HEK293T (cell line): ENCODE results near the gene KCTD18.

ENCODE experiments used
- ARNT ChIP-seq: fragments of 450-650 bp; IDR thresholded peaks from 2 replicates; pipeline ENCODE4 v1.6.1; 2017; ENCODE audit warnings: mild to moderate bottlenecking
- BHLHE40 ChIP-seq: fragments of 450-650 bp; IDR thresholded peaks from 2 replicates; pipeline ENCODE4 v1.6.1; 2016; ENCODE audit warnings: mild to moderate bottlenecking, moderate library complexity, borderline replicate concordance
- ELF4 ChIP-seq: fragments of 450-650 bp; IDR thresholded peaks from 2 replicates; pipeline ENCODE4 v1.6.1; 2017; ENCODE audit warnings: antibody characterized with exemption
- FOXM1 ChIP-seq: fragments of 450-650 bp; IDR thresholded peaks from 2 replicates; pipeline ENCODE4 v1.6.1; 2017; ENCODE audit warnings: mild to moderate bottlenecking, borderline replicate concordance
- L3MBTL2 ChIP-seq: fragments of 450-650 bp; conservative IDR thresholded peaks from 2 replicates; pipeline ENCODE4 v1.6.1; 2016; ENCODE audit warnings: mild to moderate bottlenecking
- LEF1 ChIP-seq: fragments of 450-650 bp; IDR thresholded peaks from 2 replicates; pipeline ENCODE4 v1.6.1; 2017; ENCODE audit warnings: mild to moderate bottlenecking, borderline replicate concordance
- NFRKB ChIP-seq: fragments of 450-650 bp; IDR thresholded peaks from 2 replicates; pipeline ENCODE4 v1.6.1; 2016; ENCODE audit warnings: mild to moderate bottlenecking, moderate library complexity
- TARDBP ChIP-seq: fragments of 450-650 bp; IDR thresholded peaks from 2 replicates; pipeline ENCODE4 v1.6.1; 2016
- ZNF384 ChIP-seq: fragments of 450-650 bp; IDR thresholded peaks from 2 replicates; pipeline ENCODE4 v1.6.1; 2016

DNA sequence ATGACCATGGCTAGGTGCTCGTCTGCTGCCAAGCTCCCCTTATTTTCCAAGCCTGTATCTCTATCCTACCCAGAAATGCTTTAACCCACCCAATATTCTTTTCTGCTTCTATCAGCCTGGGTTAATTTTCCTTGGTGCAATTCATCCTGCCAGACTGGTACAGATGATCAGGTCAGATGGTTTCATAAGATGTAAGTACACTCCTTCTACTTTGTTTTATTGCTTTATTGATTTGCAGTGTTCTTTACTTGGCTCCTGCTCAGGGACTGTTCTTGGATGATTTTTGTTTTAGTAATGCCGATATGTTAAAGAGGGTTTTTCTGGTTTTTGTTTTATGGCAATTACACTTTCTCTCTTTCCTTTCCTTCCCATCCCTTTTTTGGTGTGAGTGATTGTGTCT lies 13.7 kb upstream of the KCTD18 start:
- TF ChIP-seq TARDBP, result no peak
- TF ChIP-seq ARNT, result no peak
- TF ChIP-seq LEF1, result no peak
- no peak for TF ChIP-seq ELF4
- no peak for TF ChIP-seq L3MBTL2
- TF ChIP-seq BHLHE40, result no peak
- TF ChIP-seq NFRKB, result no peak
- TF ChIP-seq ZNF384, result no peak
- TF ChIP-seq FOXM1, result no peak
